GM21619 (cell line): ENCODE results near the gene TNIK.

Experiments
- ATAC-seq: cut with Tn5 transposase; IDR thresholded peaks from one replicate; pipeline ENCODE4 v1.9.1; 2021; ENCODE audit not compliant: unreplicated experiment

The TNIK gene

DNA sequence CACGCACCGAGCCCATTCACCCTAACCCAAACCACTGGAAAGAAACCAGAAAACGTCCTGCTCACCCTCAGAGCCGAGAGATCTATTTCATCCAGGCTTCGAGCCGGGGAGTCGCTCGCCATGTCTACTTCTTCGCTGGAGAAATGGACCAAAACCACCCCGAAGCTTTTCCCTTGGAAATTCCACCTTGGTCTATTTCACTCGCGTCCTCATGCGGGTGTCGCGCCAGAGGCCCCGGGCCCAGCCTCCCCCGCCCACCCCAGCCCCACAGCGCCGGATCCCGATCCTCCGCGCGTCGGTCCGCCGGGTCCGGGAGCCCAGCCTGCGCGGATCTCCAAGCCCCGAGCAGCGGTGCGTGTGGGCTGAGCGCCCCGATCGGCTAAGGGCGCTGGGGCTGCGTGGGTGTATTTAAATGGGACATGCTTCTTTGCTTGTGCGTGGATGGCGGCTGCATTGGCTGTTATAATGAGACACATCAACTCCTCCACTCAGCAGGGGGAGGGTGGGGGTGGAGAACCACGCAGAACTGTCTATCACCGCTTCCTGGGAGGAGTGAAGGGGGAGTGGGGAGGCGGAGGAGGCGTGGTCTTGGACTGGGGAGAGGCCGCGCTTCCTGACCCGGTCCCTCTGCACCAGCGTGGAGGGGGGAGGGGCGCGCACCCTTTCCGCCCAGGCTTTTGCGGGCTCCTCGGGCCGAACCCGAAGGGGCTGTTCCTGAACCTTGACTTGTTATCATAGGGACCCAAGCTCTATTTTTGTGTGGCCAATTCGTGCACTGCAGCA lies at the start of gene TNIK:
TNIK (minus strand) TSS at position 464 of the 783 bp plus-strand sequence; CDS start at position 122, 342 bp downstream.
- peak; percentile 78 for ATAC-seq

GRCh38 chr3:171508676-171509075 lies 48.5 kb upstream of the TNIK start:
- ATAC-seq = no peak

- no peak for ATAC-seq
These were observed 48.0 kb upstream of the TNIK start for GRCh38 chr3:171508206-171508605.

DNA sequence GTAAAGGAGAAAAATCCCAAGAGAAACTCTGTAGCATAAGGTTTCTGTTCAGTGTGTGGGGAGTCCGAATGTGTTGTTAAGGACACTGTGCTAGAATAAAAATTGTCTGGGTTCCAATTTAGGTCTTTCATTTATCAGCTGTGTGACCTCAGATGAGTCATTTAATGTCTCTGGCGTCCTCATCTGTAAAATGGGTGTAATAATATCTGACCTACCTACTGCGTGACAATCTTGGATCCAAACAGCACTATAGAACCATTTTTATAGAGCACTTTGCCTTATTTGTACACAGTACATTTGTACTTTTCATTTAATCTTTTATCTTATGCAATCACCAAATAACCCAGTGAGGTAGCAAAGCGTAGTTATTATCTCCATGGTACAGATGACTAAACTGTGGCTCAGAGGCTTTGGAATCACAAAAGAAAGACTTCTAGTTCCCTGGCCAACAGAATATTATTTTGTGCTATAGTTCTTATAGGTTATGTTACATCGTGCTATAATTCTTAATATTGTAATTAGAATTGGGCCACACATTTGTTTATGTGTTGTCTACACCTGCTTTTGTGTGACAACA lies 46.6 kb upstream of the TNIK start:
- no peak for ATAC-seq

DNA sequence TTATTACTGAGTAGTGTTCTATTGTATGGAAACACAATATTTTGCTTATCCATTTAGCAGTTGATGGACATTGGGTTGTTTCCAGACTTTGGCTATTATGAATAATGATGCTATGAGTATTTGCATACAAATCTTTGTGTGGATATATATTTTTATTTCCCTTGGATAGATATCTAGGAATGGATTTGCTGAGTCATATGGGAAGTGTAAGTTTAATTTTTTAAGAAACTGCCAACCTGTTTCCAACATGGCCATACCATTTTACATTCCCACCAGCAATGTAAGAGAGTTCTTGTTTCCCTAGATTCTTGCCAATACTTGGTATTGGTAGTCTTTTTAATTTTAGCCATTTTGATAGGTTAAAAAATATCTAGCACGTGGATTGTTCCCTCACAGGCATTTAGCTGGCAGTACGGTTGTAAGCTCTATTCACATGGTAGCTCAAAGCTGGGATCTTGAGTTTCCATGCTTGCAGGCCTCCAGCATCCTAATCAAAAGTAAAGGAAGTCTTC lies 45.7 kb upstream of the TNIK start:
- ATAC-seq = no peak

GRCh38 chr3:171504376-171504775 lies 44.2 kb upstream of the TNIK start:
- no peak for ATAC-seq

- ATAC-seq = no peak
These were observed 43.6 kb upstream of the TNIK start for GRCh38 chr3:171503817-171504216.

DNA sequence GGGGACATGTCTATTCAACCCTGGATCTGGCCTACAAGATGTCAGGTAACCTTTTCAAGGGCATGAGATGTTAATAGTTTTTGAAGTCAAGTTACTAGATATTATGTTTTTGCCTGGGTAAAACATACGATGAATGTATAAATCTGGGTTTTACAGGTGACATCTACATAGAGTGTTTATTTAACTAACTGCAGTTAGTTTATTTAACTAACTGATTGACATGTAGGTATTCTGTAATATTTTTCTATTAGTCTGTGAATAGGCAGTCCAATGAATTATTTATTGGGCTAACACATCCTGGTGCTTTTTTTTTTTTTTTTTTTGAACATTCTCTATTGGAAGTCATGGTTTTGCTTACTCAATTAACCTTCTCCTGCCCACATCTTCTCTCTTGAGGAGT lies 38.7 kb upstream of the TNIK start:
- no peak for ATAC-seq

DNA sequence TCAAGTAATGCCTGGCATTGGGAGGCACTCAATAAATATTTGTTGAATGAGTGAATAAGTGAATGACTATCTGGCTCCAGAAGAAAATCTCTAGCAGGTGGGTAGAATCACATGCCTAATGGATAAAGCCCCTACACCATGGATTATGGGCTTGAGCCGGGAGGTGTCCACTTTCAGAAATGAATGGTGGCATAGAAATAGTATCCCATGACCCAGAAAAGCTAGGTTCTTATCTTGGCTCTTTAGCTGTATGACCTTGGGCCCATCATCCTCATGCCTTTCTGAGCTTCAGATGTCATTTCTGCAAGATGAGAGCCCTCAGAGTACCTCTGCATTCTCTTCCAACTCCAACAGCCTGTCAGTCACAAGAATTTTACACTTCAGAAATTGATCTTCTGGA lies 37.3 kb upstream of the TNIK start:
- ATAC-seq = no peak

DNA sequence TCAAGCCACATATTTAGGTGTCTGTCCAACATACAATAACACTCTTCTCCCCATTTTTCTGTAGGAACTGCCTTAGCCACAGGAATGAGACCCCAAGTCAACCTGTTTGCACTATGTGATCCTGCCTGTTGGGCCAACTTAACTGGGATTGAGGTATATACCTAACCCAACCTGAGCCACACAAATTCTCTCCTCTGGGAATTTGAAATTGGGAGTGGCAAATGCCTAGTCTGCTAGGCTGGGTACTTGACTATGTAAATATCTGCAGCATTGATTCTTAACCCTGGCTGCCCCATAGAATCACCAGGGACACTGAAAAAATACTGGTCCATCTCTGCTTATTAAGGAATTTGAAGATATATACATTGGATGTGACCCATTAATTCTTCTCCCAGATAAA lies 35.2 kb upstream of the TNIK start:
- ATAC-seq = no peak

GRCh38 chr3:171494457-171495109 lies 34.4 kb upstream of the TNIK start:
- ATAC-seq = no peak

DNA sequence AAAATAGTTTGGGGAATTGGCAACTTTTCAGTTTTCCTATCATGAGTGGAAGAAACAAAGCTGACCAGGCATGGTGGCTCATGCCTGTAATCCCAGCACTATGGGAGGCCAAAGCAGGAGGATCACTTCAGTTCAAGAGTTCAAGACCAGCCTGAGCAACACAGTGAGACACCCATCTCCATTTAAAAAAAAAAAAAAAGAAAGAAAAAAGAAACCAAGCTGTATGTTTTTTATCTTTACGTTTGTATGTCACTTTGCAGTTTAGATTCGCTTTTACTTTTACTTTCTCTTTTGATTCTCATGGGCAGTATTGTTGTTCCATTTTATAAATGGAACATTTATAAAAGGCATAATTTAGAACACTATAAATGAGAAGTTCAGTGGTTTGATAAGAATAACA lies 31.2 kb upstream of the TNIK start:
- no peak for ATAC-seq

DNA sequence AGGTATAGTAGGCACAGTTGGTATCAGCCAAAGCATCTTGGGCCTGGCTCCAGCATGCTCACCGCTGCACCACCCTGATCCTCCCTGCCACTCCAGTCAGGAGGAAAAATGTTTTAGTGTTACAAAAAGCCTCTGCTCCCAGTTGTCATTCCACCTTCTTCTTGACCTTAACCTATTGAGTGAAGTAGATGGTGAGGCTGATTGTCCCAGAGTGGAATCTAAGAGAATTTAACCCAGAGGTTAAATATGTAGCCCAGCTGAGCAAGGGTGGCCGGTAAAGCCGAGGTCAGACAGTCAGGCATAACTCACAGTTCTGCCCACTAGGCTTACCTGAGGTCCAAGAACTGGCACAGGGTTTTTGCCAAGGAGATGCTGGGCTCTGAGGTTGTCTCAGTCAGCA lies 30.7 kb upstream of the TNIK start:
- ATAC-seq = no peak

DNA sequence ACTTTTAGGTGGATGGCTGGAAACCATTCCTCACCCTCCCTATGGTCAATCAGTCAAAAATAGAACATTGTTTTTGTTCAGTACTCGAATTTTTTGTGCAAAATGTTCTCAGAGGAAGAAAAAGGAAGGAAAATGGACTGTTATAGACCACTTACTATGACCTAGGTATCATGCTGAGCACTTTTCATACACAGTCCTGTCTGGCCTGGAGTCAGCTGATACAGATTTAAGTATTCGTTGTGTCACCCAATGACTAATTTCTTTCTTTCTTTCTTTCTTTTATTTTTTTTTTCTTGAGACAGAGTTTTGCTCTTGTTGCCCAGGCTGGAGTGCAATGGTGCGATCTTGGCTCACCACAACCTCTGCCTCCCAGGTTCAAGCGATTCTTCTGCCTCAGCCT lies 29.1 kb upstream of the TNIK start:
- ATAC-seq = no peak

- no peak for ATAC-seq
These were observed 28.3 kb upstream of the TNIK start for GRCh38 chr3:171488479-171488878.

DNA sequence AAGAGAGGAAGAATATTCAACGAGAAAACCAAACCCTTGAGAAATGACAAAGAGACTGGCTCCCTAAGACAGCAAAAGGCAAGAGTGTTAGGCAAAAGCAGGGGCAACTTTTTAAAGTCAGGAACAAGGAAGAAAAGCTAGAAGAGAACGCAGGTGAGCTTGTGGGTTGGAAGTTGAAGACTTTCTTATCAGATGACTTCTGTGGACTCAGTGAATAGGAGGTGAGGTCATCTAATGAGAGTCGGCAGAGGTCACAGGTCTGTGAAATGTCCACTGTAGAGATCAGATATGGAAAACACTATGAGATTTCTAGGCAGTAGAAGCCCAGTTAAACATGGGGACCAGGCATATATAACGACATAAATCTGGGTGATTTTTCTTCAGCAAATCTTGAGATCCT lies 27.2 kb upstream of the TNIK start:
- ATAC-seq = no peak

- ATAC-seq = no peak
These were observed 25.1 kb upstream of the TNIK start for GRCh38 chr3:171485338-171485737.

DNA sequence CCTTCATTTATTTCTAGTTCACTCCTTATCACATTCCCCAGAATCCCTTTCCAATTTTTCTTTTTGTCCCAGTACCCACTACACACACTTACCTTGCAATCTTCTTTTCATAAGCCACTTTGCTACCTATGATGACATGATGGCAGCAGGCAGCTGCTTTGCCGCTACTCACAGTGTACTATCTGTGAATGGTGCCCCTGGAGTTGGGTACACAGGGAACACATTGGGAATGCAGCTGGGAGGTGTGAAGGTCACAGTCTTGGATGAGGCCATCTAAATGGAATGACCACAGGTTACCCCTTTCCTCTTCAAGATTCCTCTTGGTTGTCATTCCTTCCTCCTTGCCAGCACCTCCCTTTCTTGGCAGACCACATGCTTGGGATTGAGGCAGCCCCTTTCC lies 20.8 kb upstream of the TNIK start:
- no peak for ATAC-seq

DNA sequence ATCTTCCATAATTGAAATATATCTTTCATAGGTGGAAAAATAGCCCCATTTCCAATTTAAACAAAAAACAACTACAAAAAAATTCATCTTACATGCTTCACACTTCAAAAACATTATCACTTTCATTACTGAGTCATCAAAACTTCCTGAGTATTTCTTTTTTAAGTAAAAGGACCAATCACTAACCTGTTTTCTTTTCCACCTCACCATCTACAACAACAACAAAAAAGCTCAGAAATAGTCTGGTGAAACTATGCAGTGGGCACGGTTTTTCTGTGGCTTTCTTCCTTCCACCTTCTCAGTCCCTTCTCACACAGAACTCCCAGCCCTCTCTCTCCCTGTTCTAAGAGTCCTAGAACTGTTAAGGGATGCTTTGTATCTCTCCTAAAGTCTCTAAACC lies 20.3 kb upstream of the TNIK start:
- ATAC-seq = peak; percentile 91

GRCh38 chr3:171476532-171477102 lies 16.4 kb upstream of the TNIK start:
- ATAC-seq = no peak

GRCh38 chr3:171472552-171472951 lies 12.3 kb upstream of the TNIK start:
- ATAC-seq = no peak

DNA sequence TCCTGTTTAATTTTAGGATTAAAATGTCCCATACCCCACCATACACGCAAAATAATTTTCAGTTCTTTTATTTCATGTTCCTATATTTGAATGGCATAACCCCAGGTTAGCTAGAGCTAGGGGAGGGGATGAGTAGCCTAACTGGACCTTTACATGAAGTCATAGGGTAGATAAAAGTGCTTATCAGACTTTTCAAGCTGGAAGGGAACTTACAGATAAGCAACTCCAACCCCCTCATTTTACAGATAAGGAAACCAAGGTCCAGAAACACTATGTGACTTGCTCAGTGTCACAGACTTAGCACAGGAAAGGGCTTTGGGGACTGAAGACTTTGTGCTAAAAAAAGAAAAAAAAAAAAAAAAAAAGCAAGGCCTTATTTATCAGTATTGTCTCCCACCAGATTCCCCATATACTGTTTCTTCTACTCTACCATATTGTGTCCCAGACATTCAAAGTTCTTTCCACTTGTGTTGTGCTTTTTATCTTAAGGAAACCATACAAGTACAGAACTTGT lies 10.6 kb upstream of the TNIK start:
- ATAC-seq = no peak
